Activated naive CD8-positive, alpha-beta T cell treated with anti-CD3 and anti-CD28 coated beads for 36 hours (primary cell): ENCODE measurements around the gene SCFD2. TPM values are rescaled to one million over a fixed set of nuclear protein-coding genes. Genes with fewer than 3 reads are reported as not detected.

ENCODE experiments used
- DNase-seq: peaks from one replicate; pipeline ENCODE4 v3.0.0; 2021
- H3K27ac Mint-ChIP-seq: one replicate; pipeline ENCODE4 v1.8.0; 2022; ENCODE audit warnings: mild to moderate bottlenecking, moderate library complexity, mixed read lengths
- H3K27me3 Mint-ChIP-seq: one replicate; pipeline ENCODE4 v1.8.0; 2022; ENCODE audit warnings: mild to moderate bottlenecking, mixed read lengths
- H3K36me3 Mint-ChIP-seq: one replicate; pipeline ENCODE4 v1.8.0; 2021; ENCODE audit warnings: mild to moderate bottlenecking, mixed read lengths
- H3K4me1 Mint-ChIP-seq: one replicate; pipeline ENCODE4 v1.8.0; 2021; ENCODE audit warnings: mixed read lengths
- H3K4me3 Mint-ChIP-seq: one replicate; pipeline ENCODE4 v1.8.0; 2022; ENCODE audit warnings: mild to moderate bottlenecking, moderate library complexity, mixed read lengths
- H3K9me3 Mint-ChIP-seq: one replicate; pipeline ENCODE4 v1.8.0; 2022; ENCODE audit warnings: mixed read lengths
- total RNA-seq, 2 experiments: library from RNA; stranded (reverse); gene quantifications; one replicate each; pipeline ENCODE4 v1.2.3, GENCODE V29; 2021

SCFD2 gene
- total RNA-seq, 2 experiments from 2014 or later = 21.9 to 23.7 TPM

DNA sequence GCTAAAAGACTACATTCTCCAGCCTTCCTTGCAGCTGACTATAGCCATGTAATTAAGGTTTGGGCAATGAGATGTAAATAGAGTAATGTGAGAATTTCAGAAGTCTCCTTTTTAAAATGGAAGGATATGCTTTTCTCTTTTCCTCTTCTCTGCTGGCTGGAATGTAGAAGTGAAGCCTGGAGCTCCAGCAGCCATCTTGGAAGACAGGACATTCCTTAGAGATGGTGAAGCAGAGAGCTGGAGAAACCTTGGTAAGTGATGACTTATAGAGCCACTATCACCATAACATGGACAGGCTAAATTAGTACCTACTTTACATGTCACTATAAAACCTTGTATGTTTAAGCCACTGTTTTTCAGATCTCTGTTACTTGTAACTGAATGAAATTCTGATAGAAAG, 455.7 kb downstream of the SCFD2 start:
- Mint-ChIP-seq H3K9me3 (no peaks in the 10 kb centered on the region), H3K27ac (no peak overlapping the region), H3K27me3 (no peaks in the 10 kb centered on the region), H3K4me1 (peaks cover 3% of the 10 kb centered on the region), H3K4me3 (no peak overlapping the region), H3K36me3 (peaks cover 20% of the 10 kb centered on the region)
- no peak for DNase-seq

GRCh38 chr4:52907510-52907909, 458.4 kb downstream of the SCFD2 start:
- Mint-ChIP-seq H3K9me3 (no peaks in the 10 kb centered on the region), H3K27ac (no peak overlapping the region), H3K36me3 (peaks cover 35% of the 10 kb centered on the region)

GRCh38 chr4:52904421-52904820, 461.4 kb downstream of the SCFD2 start:
- H3K4me1 Mint-ChIP-seq = no peaks in the 10 kb centered on the region

More at GRCh38 chr4:52907510-52907909, 458.4 kb downstream of the SCFD2 start:
- no peak for DNase-seq
- Mint-ChIP-seq H3K27me3 (no peaks in the 10 kb centered on the region), H3K4me1 (peaks cover under 1% of the 10 kb centered on the region), H3K4me3 (no peak overlapping the region)

DNA sequence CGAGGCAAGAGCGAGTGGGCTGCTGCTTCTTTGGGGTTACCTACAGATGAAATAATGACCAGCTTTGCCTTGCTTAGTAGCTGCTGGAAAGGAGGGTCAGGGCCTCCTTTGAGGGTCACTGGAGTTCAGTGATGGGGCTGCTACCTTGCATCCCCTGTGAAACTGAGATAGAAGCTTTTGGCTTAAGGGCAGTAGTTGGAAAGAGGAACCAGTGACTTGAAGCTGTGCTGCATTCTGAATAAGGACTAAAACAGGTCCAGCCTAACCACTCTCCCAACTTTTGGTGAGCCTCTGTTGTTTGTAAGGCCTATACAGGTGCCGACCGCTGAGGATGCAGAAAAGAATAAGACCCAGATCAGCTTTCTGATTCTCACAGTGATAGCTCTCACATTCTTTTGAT, 462.6 kb downstream of the SCFD2 start:
- H3K27ac Mint-ChIP-seq = no peak overlapping the region
- H3K4me1 Mint-ChIP-seq = no peaks in the 10 kb centered on the region
- peaks cover 59% of the 10 kb centered on the region for H3K36me3 Mint-ChIP-seq
- peaks cover 4% of the 10 kb centered on the region for H3K9me3 Mint-ChIP-seq
- DNase-seq = no peak
- no peak overlapping the region for H3K4me3 Mint-ChIP-seq
- no peaks in the 10 kb centered on the region for H3K27me3 Mint-ChIP-seq

More at GRCh38 chr4:52904421-52904820, 461.4 kb downstream of the SCFD2 start:
- H3K4me3 Mint-ChIP-seq = no peak overlapping the region
- H3K27ac Mint-ChIP-seq = no peak overlapping the region
- no peaks in the 10 kb centered on the region for H3K9me3 Mint-ChIP-seq
- H3K27me3 Mint-ChIP-seq = no peaks in the 10 kb centered on the region
- DNase-seq = no peak
- peaks cover 57% of the 10 kb centered on the region for H3K36me3 Mint-ChIP-seq

DNA sequence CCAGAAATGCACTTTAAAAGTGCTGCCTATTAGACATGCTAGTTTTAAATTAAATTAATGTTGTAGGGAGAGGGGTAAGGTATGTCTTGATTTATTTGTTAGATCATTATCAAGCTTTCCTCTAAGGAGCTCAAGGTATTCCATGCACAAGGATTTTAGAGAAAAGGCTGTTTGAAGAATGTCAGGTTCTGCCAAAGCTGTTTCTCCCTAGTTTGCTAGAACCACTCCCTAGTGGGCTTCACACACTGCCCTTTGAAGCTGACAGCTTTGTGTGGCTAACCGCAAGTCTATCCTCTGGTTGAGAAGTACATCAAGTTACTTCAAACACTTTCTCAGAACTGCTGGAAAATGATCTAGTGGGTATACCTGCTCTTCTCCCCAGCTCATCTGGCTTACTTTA, 471.4 kb downstream of the SCFD2 start:
- H3K27me3 Mint-ChIP-seq = no peaks in the 10 kb centered on the region
- H3K4me3 Mint-ChIP-seq = no peak overlapping the region
- no peak for DNase-seq
- peaks cover 15% of the 10 kb centered on the region for H3K36me3 Mint-ChIP-seq
- peaks cover 13% of the 10 kb centered on the region for H3K4me1 Mint-ChIP-seq
- H3K27ac Mint-ChIP-seq = no peak overlapping the region
- H3K9me3 Mint-ChIP-seq = peaks cover 13% of the 10 kb centered on the region

- H3K9me3 Mint-ChIP-seq = peaks cover 9% of the 10 kb centered on the region
Measured at GRCh38 chr4:52892880-52893279, 473.0 kb downstream of the SCFD2 start.

GRCh38 chr4:52891743-52892142, 474.1 kb downstream of the SCFD2 start:
- H3K9me3 Mint-ChIP-seq = peaks cover 7% of the 10 kb centered on the region
- no peak overlapping the region for H3K4me3 Mint-ChIP-seq
- peaks cover 13% of the 10 kb centered on the region for H3K4me1 Mint-ChIP-seq
- no peaks in the 10 kb centered on the region for H3K27me3 Mint-ChIP-seq
- H3K36me3 Mint-ChIP-seq = peaks cover 22% of the 10 kb centered on the region
- H3K27ac Mint-ChIP-seq = no peak overlapping the region
- DNase-seq = no peak

More at GRCh38 chr4:52892880-52893279, 473.0 kb downstream of the SCFD2 start:
- Mint-ChIP-seq H3K36me3 (peaks cover 19% of the 10 kb centered on the region), H3K4me1 (peaks cover 13% of the 10 kb centered on the region), H3K27ac (no peak overlapping the region), H3K27me3 (no peaks in the 10 kb centered on the region), H3K4me3 (no peak overlapping the region)
- no peak for DNase-seq

DNA sequence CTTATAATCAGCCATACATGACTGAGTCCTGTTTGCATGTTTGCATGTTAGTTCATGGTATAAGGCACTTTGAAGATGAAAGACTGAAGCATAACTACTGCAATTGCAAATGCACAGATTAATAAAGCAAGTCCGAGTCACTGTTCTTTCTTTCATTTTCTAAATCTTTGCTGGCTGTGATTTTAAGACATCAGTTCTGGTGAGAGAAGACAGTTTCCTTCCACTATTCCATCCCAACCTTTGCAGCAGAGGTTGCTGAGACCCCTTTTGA, 475.4 kb downstream of the SCFD2 start:
- Mint-ChIP-seq H3K27me3 (no peaks in the 10 kb centered on the region), H3K4me1 (peaks cover 10% of the 10 kb centered on the region), H3K27ac (no peak overlapping the region), H3K4me3 (no peak overlapping the region), H3K9me3 (peaks cover 2% of the 10 kb centered on the region), H3K36me3 (peaks cover 31% of the 10 kb centered on the region)
- no peak for DNase-seq

- H3K27me3 Mint-ChIP-seq = no peaks in the 10 kb centered on the region
- no peak overlapping the region for H3K4me3 Mint-ChIP-seq
- H3K27ac Mint-ChIP-seq = no peak overlapping the region
- peaks cover 2% of the 10 kb centered on the region for H3K9me3 Mint-ChIP-seq
- no peak for DNase-seq
- H3K36me3 Mint-ChIP-seq = peaks cover 35% of the 10 kb centered on the region
- H3K4me1 Mint-ChIP-seq = peaks cover 10% of the 10 kb centered on the region
Measured at GRCh38 chr4:52889778-52890520, 475.9 kb downstream of the SCFD2 start.

DNA sequence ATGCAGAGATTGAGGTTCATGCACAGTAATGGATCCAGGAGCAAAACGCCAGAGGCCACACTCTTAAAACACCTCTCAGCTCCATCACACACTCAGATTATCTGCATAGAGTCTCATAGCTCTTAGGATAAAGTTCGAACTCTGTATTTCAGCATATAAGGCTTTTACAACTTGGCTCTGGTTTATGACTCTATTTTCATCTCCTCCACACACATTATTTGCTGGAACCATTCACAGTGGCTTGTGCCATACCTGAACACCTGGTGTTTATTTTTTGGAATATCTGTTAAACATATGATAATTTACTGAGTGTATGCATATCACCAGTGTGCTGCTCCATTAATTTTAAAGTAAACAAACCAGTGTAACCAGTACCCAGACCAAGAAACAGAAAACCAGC, 476.5 kb downstream of the SCFD2 start:
- H3K27me3 Mint-ChIP-seq = no peaks in the 10 kb centered on the region
- peaks cover 2% of the 10 kb centered on the region for H3K9me3 Mint-ChIP-seq
- no peak overlapping the region for H3K27ac Mint-ChIP-seq
- peaks cover 10% of the 10 kb centered on the region for H3K4me1 Mint-ChIP-seq
- no peak overlapping the region for H3K4me3 Mint-ChIP-seq
- DNase-seq = no peak
- peaks cover 35% of the 10 kb centered on the region for H3K36me3 Mint-ChIP-seq

DNA sequence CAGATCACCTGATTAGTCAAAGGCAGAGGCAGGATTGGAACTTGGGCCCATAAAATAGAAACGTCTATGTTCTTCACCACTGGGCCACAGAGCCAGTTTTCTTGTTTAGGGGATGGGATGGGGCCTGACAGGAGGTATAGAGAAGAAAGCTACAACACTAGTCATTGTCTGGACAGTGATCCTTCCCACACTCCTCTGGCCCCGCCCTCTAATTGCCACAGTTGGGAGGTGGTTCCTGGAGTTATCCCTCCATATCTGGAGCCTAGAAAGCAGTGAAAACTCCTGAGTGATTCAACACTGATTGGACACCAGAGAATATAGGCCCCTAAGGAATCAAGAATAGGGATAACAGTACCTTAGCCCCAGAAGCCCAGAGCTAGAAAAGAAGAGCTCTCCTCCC, 480.9 kb downstream of the SCFD2 start:
- no peak overlapping the region for H3K27ac Mint-ChIP-seq
- H3K4me1 Mint-ChIP-seq = peaks cover 3% of the 10 kb centered on the region
- DNase-seq = no peak
- no peaks in the 10 kb centered on the region for H3K27me3 Mint-ChIP-seq
- peaks cover 40% of the 10 kb centered on the region for H3K36me3 Mint-ChIP-seq
- peaks cover 2% of the 10 kb centered on the region for H3K9me3 Mint-ChIP-seq
- no peak overlapping the region for H3K4me3 Mint-ChIP-seq

DNA sequence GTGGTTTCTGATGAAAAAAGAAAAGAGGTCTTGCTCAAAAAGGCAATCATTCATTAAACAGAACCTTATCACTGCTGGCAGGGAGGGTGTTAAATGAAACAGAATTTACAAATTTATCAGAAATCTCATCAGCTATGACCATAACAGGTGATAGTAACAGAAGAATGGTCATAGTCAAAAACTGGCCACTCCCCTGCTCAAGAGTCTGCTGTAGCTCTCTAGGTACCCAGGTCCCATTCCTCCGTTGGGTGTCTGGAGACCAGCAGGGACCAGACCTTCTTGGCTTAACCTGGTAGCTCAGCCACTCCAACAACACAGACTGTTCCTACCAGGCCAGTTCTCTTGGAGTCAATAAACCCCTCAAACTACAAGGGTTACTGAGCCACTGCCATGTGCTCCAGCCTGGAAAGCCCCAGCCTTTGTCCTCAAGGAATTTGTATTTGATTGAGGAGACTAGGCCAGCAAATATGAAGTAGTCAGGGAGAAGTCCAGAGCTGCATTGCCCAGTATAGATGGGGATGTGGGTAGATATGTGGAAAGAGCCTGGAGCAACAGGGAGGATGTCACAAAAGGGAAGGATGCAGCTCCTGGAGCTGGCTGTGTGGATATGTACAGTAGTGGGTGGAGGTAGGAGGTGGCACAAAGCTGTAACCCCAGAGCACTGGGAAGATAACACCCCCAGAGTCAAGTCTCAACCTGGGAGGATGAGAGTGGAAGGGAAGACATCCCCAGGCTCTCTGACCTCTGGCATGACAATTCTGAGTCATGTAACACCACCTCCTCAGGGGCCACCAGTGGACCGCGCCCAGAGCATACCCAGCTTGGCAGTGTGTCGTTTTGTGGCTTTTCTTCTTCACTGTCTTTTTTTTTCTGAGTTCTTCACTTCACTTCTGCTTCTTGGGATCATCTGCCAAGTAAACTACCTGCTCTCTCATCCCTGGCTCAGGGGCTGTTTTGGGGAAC, 481.9 kb downstream of the SCFD2 start:
- H3K36me3 Mint-ChIP-seq = peaks cover 35% of the 10 kb centered on the region
- no peak for DNase-seq
- H3K4me3 Mint-ChIP-seq = no peak overlapping the region
- H3K27me3 Mint-ChIP-seq = no peaks in the 10 kb centered on the region
- no peaks in the 10 kb centered on the region for H3K4me1 Mint-ChIP-seq
- H3K27ac Mint-ChIP-seq = no peak overlapping the region
- H3K9me3 Mint-ChIP-seq = peaks cover 2% of the 10 kb centered on the region

DNA sequence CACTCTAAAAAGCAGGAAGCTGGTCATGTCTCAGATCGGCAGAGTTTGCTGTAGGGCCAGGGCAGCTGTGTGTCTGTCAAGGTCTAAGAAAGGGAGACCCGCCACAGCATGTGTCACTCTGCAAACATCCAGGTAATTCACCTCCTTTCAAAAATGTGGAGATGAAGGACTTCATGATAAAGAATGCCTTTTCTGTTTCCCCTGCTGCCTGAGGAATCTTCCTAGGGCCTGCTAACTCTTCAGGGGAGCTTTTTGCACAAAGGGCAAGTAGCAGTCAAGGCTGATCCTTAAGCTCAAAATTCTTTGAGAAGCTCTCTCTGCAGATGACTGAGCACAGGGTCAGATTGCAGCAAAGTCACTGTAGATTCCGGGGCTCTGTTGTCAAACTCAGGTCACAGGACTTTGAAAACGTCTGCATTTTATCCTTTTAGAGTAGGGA, 482.7 kb downstream of the SCFD2 start:
- H3K4me1 Mint-ChIP-seq = no peaks in the 10 kb centered on the region
- no peak overlapping the region for H3K4me3 Mint-ChIP-seq
- peaks cover 2% of the 10 kb centered on the region for H3K9me3 Mint-ChIP-seq
- H3K36me3 Mint-ChIP-seq = peaks cover 29% of the 10 kb centered on the region
- no peak for DNase-seq
- H3K27me3 Mint-ChIP-seq = no peaks in the 10 kb centered on the region
- no peak overlapping the region for H3K27ac Mint-ChIP-seq

- no peak for DNase-seq
- H3K4me1 Mint-ChIP-seq = peaks cover 2% of the 10 kb centered on the region
- H3K27me3 Mint-ChIP-seq = no peaks in the 10 kb centered on the region
- H3K27ac Mint-ChIP-seq = no peak overlapping the region
- no peaks in the 10 kb centered on the region for H3K9me3 Mint-ChIP-seq
- H3K36me3 Mint-ChIP-seq = peaks cover 21% of the 10 kb centered on the region
- H3K4me3 Mint-ChIP-seq = no peak overlapping the region
Measured at GRCh38 chr4:52880994-52881393, 484.9 kb downstream of the SCFD2 start.

DNA sequence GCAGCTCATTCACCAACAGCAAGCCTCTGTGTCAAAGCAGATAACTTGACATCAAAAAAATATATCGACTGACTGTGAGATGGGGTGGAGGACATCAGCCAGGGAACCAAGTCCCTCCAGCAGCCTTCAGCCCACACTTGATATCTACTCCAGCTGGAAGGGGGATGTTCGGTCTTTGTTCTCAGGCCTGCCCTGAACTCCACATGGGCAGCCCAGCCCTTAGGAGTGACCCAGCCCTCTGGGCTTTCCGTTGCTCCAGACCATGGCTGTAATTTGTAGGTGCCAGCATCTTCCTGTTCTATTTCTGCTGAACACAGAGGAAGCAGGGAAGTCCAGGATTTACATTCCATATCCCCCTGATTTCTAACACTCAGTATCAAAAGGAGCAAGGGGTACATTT, 486.4 kb downstream of the SCFD2 start:
- H3K9me3 Mint-ChIP-seq = no peaks in the 10 kb centered on the region
- no peak overlapping the region for H3K4me3 Mint-ChIP-seq
- H3K4me1 Mint-ChIP-seq = peaks cover 2% of the 10 kb centered on the region

More for the DNA sequence above, 486.4 kb downstream of the SCFD2 start:
- H3K27me3 Mint-ChIP-seq = no peaks in the 10 kb centered on the region
- H3K36me3 Mint-ChIP-seq = peaks cover 16% of the 10 kb centered on the region
- no peak overlapping the region for H3K27ac Mint-ChIP-seq
- DNase-seq = no peak
